Ovary (tissue), 9 donors: Measurements from ENCODE around the gene LPAR6. TPM values are rescaled to one million over a fixed set of nuclear protein-coding genes. Genes with fewer than 3 reads are reported as not detected.
"Not testable (repeated sequence)": the region's sequence is repeated elsewhere in the genome, so short reads cannot be mapped to it uniquely, and the experiment has no call there.

Source experiments
- DNase-seq, 5 donors: peaks; one replicate each; pipeline ENCODE4 v3.0.0-alpha.2; 2019 to 2020
- H3K27ac ChIP-seq, 2 donors: fragments of 200-600 bp; one replicate each; pipeline versions ENCODE4 v1.5.1 to v1.8.0; 2019 to 2022
- H3K27me3 ChIP-seq: fragments of 200-600 bp; one replicate; pipeline ENCODE4 v1.8.0; 2022
- H3K36me3 ChIP-seq: fragments of 200-600 bp; sonication (generic); one replicate; pipeline ENCODE4 v1.5.1; 2019
- H3K4me1 ChIP-seq: one replicate; pipeline ENCODE4 v1.8.1; 2013; ENCODE audit warnings: mild to moderate bottlenecking, moderate library complexity; ENCODE audit not compliant: insufficient read depth
- H3K4me3 ChIP-seq: fragments of 200-600 bp; sonication (generic); one replicate; pipeline ENCODE4 v1.5.1; 2017
- H3K9me3 ChIP-seq, 2 donors: fragments of 200-600 bp in 1 of 2; sonication (generic) in 1 of 2; one replicate each; pipeline versions ENCODE4 v1.5.1 to v1.8.1; 2013 to 2019; ENCODE audit warnings: mild to moderate bottlenecking in 1 of 2, moderate library complexity in 1 of 2
- CTCF ChIP-seq, 3 donors: fragments of 450-650 bp in 2 of 3; fragments of 200-600 bp in 1 of 3; IDR thresholded peaks; one replicate each; pipeline versions ENCODE4 v1.5.1 to v1.8.0; 2016 to 2022; ENCODE audit warnings: antibody characterized with exemption in 3 of 3, mild to moderate bottlenecking in 1 of 3
- EP300 ChIP-seq: sonication (generic); formaldehyde crosslinking; IDR thresholded peaks from one replicate; pipeline ENCODE4 v1.6.1; 2017; ENCODE audit warnings: antibody characterized with exemption
- POLR2A ChIP-seq: fragments of 450-650 bp; IDR thresholded peaks from one replicate; pipeline ENCODE4 v1.6.1; 2017; ENCODE audit warnings: antibody characterized with exemption, mild to moderate bottlenecking, moderate library complexity
- WGBS, 3 donors: extraction: QIAGEN DNeasy Blood & Tissue Kit in 1 of 3; methylation state at CpG; one replicate each; pipeline versions ENCODE4 v1.1.5 to v1.1.7; 2013 to 2017; 5-methylcytosine and 5-hydroxymethylcytosine counted together
- intact Hi-C, 4 donors: fragments of 100-400 bp; cut with DNase I; formaldehyde crosslinking; loops; one replicate each; pipeline versions ENCODE4 v1.11.0 to v1.15.1; 2022 to 2023
- polyA plus RNA-seq, 2 donors: library from polyadenylated mRNA; stranded (reverse); fragments of 200-250 nt in 1 of 2; fragments of 350-450 nt in 1 of 2; fragmentation: Illumina TruSeq in 1 of 2; extraction: RNeasy Lipid Tissue Mini Kit (QIAGEN cat#74804) in 1 of 2; gene quantifications; one replicate each; pipeline ENCODE4 v1.2.3, GENCODE V29; 2013 to 2014
- total RNA-seq, 7 donors: library from RNA; depleted of rRNA in 2 of 7; stranded (reverse); fragments of >200 nt in 2 of 7; fragmentation: NEBNext Ultra II Directional in 3 of 7; extraction: Animal tissue kit (Norgen Biotek cat#: 25700) in 3 of 7; gene quantifications; one replicate each; pipeline versions ENCODE4 v1.1.0 to v1.2.4, GENCODE V29; 2016 to 2023
- donor health status: DM: no; HTN: no; CAD: no; lungs with moderate emphysema.
- donor health status: DM: no; HTN: no; CAD: no.
- donor health status: Bipolar disorder and iron deficiency.
- donor health status: DM: yes; HTN: yes; CAD: no.
- donor health status: DM: no; HTN: no; CAD: no.
- donor health status: DM: yes; HTN: yes; CAD: no.

LPAR6 gene
- total and polyA plus RNA-seq, 9 donors: 7.7 to 25.0 (median 16.7) TPM

- no peaks in the 10 kb centered on the region for H3K27me3 ChIP-seq
- H3K36me3 ChIP-seq: no peaks in the 10 kb centered on the region
- H3K27ac ChIP-seq: no peak overlapping the region
- no peaks in the 10 kb centered on the region for H3K9me3 ChIP-seq
- H3K4me3 ChIP-seq: no peak overlapping the region
- TF ChIP-seq CTCF (IDR thresholded peaks at IDR 0.05): no peak
- DNase-seq: no peak
- intact Hi-C loops: no loop called here
- H3K4me1 ChIP-seq: peaks cover 2% of the 10 kb centered on the region
These were observed 13.1 kb upstream of the LPAR6 start for GRCh38 chr13:48426052-48426451.

DNA sequence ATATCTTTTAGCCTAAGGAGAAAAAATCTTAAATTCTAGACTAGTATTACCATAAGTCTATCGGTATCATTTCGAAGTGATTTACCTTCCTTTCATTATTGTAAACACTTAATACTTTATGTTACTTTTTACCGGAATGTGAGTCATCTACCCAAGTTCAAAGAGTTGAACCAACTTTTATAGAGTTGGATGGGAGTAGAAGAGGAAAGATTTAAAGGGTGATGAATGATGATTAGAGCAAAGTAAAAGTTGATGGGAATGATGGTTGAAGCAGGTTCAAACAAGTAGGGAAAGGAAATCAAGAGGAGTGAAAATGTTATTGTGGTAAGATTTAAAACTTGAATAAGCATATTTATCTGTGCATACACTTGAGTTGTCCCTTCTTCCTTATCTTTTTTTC, 11.3 kb upstream of the LPAR6 start:
- Histone ChIP-seq H3K27me3 (no peaks in the 10 kb centered on the region), H3K27ac (no peak overlapping the region), H3K4me1 (peaks cover under 1% of the 10 kb centered on the region), H3K4me3 (no peak overlapping the region), H3K36me3 (no peaks in the 10 kb centered on the region), H3K9me3 (no peaks in the 10 kb centered on the region)
- no peak for DNase-seq
- WGBS, 3 donors: 83 to 89% (median 87%) methylated on average over 3 of the region's 3 CpGs
- intact Hi-C loops: no loop called here
- TF ChIP-seq POLR2A: no peak

- H3K4me3 ChIP-seq, intact Hi-C loops, H3K9me3 ChIP-seq, H3K36me3 ChIP-seq, H3K4me1 ChIP-seq, DNase-seq, H3K27ac ChIP-seq, H3K27me3 ChIP-seq: not testable (repeated sequence)
- 99 to 100% (median 99%) methylated on average over 5 of the region's 5 CpGs for WGBS, 3 donors
These were observed 9.1 kb upstream of the LPAR6 start for GRCh38 chr13:48422003-48422402.

DNA sequence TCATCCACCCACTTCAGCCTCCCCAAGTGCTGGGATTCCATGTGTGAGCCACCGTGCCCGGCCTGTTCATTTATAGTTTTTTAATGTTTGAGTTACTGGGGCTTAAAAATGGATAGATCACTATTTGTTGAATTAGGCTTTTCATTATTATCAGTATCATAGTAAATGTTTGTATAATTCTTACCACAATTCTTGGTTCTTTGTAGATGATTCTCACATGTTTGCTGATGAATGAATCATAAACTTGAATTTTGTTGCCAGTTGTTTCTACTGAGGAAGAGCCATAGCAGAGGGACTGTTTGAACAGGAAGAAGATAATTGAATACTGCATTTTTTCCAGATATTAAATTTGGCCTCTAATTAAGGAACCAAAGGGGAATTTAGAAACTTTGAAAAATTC, 2.6 kb upstream of the LPAR6 start:
- WGBS, 3 donors: 33 to 62% (median 35%) methylated on average over 2 of the region's 2 CpGs
- peaks cover 2% of the 10 kb centered on the region for H3K4me1 ChIP-seq
- no peaks in the 10 kb centered on the region for H3K9me3 ChIP-seq
- DNase-seq: no peak
- H3K27ac ChIP-seq: no peak overlapping the region
- no peaks in the 10 kb centered on the region for H3K27me3 ChIP-seq
- H3K36me3 ChIP-seq: no peaks in the 10 kb centered on the region
- TF ChIP-seq EP300 (no peak), POLR2A (no peak), CTCF (IDR thresholded peaks at IDR 0.05) (no peak)
- H3K4me3 ChIP-seq: no peak overlapping the region
- intact Hi-C loops: no loop called here

- H3K36me3 ChIP-seq: no peaks in the 10 kb centered on the region
These were observed 1.6 kb upstream of the LPAR6 start for GRCh38 chr13:48414501-48414900.

More at GRCh38 chr13:48414501-48414900, 1.6 kb upstream of the LPAR6 start:
- peaks cover 2% of the 10 kb centered on the region for H3K4me1 ChIP-seq
- no peak for DNase-seq
- no peaks in the 10 kb centered on the region for H3K27me3 ChIP-seq
- intact Hi-C loops: no loop called here
- no peaks in the 10 kb centered on the region for H3K9me3 ChIP-seq
- no peak overlapping the region for H3K4me3 ChIP-seq
- no peak overlapping the region for H3K27ac ChIP-seq
- TF ChIP-seq POLR2A (no peak), CTCF (IDR thresholded peaks at IDR 0.05) (no peak), EP300 (no peak)
